ENCODE data around the gene ALAS1.

- TF ChIP-seq EP300 (IDR thresholded peaks at IDR 0.05) (no peak), POLR2AphosphoS5 (IDR thresholded peaks at IDR 0.05) (no peak), CTCF (IDR thresholded peaks at IDR 0.05) (no peak), POLR2A (IDR thresholded peaks at IDR 0.05; ENCODE audit: low read depth) (no peak)
Observed at GRCh38 chr3:52198643-52199608, 966 bp downstream of the ALAS1 start.

Data from esophagus muscularis mucosa (tissue), 4 donors.